ENCODE results near the gene SYT5.

GRCh38 chr19:55227241-55228014 lies 47.3 kb upstream of the SYT5 start:
- TF ChIP-seq CTCF (IDR thresholded peaks at IDR 0.05) (no peak), POLR2A (IDR thresholded peaks at IDR 0.05) (no peak)

Data from prostate gland (tissue), 2 donors.